ENCODE measurements around the gene TNFAIP8.

The TNFAIP8 gene

DNA sequence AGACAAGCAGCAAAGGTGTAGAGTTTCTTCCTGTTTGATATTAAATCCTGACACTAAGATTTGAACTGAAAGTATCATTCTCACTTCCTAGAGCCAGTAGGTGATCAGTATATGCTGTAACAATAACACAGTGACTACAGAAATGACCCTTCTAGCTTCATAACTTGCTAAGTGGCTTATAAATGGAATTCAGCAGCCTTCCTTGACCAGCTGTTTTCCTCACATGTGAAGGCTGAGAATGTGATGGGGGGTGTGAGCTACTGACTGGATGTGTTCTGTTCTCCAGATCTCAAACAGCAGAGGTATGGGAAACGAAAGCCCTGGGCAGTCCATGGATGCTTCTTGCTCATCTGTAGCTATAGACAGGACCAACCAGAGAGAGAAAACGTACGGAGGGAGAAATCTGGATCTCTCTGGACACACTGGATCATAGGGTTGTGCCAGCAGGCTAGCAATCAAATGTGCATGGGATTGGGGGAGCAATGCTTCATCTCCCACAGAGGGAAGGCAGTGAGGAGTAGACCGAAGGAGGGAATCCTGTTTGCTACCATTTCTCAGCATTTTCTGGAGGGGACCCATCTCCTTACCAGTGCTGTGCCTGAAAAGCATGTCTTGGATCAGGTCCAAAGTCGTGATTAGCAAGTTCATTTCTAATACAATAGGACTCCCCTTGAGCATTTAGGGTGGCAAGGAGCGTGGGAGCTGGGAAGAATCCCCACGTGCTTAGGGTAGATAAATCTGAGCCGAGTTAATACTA lies 39.4 kb downstream of the TNFAIP8 start:
- WGBS (ENCODE audit: extremely low coverage, insufficient coverage, insufficient read length) = no CpG with 5 or more reads among the region's 8 CpGs
- Histone ChIP-seq H3K79me1 (ENCODE audit: low read length) (no peaks in the 10 kb centered on the region), H3K4ac (ENCODE audit: low read depth, low read length) (no peak overlapping the region)

DNA sequence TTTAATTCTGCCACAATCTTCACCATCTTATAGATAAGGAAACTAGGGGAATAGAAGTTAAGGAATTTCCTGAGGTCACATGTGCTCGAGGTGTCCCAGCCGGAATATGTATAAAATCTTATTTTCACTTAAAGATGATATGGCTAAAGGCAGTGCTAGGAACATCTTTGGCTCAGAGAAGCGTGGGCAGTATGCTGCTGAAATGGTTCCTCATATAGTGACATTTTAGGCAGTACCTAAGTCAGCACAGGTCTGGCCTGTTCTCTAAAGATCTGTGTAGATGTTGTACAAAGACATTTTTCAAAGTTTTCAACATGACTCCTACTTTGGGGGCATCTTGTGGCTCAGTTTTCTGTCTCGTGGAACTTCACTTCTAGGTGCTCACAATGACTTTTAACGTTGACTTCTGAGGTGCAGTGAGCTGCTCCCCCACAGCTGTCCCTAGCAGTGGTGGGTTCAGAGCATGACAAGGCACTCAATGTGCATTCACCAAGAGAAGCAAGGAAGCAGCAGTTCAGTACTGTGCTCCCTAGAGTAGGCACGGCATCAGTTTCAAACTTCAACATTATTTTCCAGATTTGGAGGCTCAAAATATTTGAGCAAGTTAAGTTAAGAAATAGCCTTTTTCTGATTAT lies 40.3 kb downstream of the TNFAIP8 start:
- no CpG with 5 or more reads among the region's 6 CpGs for WGBS (ENCODE audit: extremely low coverage, insufficient coverage, insufficient read length)
- no peak overlapping the region for H2BK120ac ChIP-seq (ENCODE audit: insufficient read depth, low read length, poor library complexity)
- DNase-seq = no peak
- H2BK5ac ChIP-seq (ENCODE audit: low read depth, low read length, poor library complexity) = no peak overlapping the region
- no peak overlapping the region for H3K18ac ChIP-seq (ENCODE audit: low read length)
- no peak overlapping the region for H3K14ac ChIP-seq (ENCODE audit: low read length)
- H3K27me3 ChIP-seq (ENCODE audit: insufficient read depth, low read length) = no peaks in the 10 kb centered on the region
- H3K27ac ChIP-seq (ENCODE audit: low read depth, low read length) = no peak overlapping the region
- H4K8ac ChIP-seq (ENCODE audit: low read depth, low read length) = no peak overlapping the region
- H3K4me3 ChIP-seq (ENCODE audit: low read depth, low read length) = no peak overlapping the region
- no peaks in the 10 kb centered on the region for H3K9me3 ChIP-seq (ENCODE audit: insufficient read depth, low read depth, low read length)
- H2AK5ac ChIP-seq (ENCODE audit: low read length) = no peak overlapping the region
- H3K4me1 ChIP-seq (ENCODE audit: control insufficient read depth in 1 of 2, insufficient read depth in 2 of 2, low read length in 2 of 2) = peaks cover 0 to 2% of the 10 kb centered on the region in 2 experiments
- no peak overlapping the region for H2AFZ ChIP-seq (ENCODE audit: insufficient read depth, low read length, poor library complexity)
- no peak overlapping the region for H4K91ac ChIP-seq (ENCODE audit: low read depth, low read length)
- H3K4me2 ChIP-seq (ENCODE audit: low read length) = no peak overlapping the region
- H2BK12ac ChIP-seq (ENCODE audit: low read length) = no peak overlapping the region
- H4K12ac ChIP-seq (ENCODE audit: low read depth, low read length) = no peak overlapping the region
- H3K79me2 ChIP-seq (ENCODE audit: control insufficient read depth, insufficient read depth, low read length, poor library complexity) = no peaks in the 10 kb centered on the region
- no peaks in the 10 kb centered on the region for H3K79me1 ChIP-seq (ENCODE audit: low read length)
- no peak overlapping the region for H3K23ac ChIP-seq (ENCODE audit: low read length)
- no peak overlapping the region for H3K4ac ChIP-seq (ENCODE audit: low read depth, low read length)
- peaks cover 0 to 10% of the 10 kb centered on the region in 2 experiments for H3K36me3 ChIP-seq (ENCODE audit: control insufficient read depth in 1 of 2, insufficient read depth in 2 of 2, low read length in 2 of 2)
- H3K9ac ChIP-seq (ENCODE audit: low read length) = no peak overlapping the region

More for the DNA sequence above, 39.4 kb downstream of the TNFAIP8 start:
- H3K4me3 ChIP-seq (ENCODE audit: low read depth, low read length) = no peak overlapping the region
- no peak overlapping the region for H4K12ac ChIP-seq (ENCODE audit: low read depth, low read length)
- no peak overlapping the region for H4K8ac ChIP-seq (ENCODE audit: low read depth, low read length)
- H4K91ac ChIP-seq (ENCODE audit: low read depth, low read length) = no peak overlapping the region
- no peak overlapping the region for H2BK120ac ChIP-seq (ENCODE audit: insufficient read depth, low read length, poor library complexity)
- H3K18ac ChIP-seq (ENCODE audit: low read length) = no peak overlapping the region
- H3K9me3 ChIP-seq (ENCODE audit: insufficient read depth, low read depth, low read length) = no peaks in the 10 kb centered on the region
- H3K4me2 ChIP-seq (ENCODE audit: low read length) = no peak overlapping the region
- no peak overlapping the region for H2AFZ ChIP-seq (ENCODE audit: insufficient read depth, low read length, poor library complexity)
- no peaks in the 10 kb centered on the region for H3K27me3 ChIP-seq (ENCODE audit: insufficient read depth, low read length)
- no peaks in the 10 kb centered on the region for H3K79me2 ChIP-seq (ENCODE audit: control insufficient read depth, insufficient read depth, low read length, poor library complexity)
- H3K4me1 ChIP-seq (ENCODE audit: control insufficient read depth in 1 of 2, insufficient read depth in 2 of 2, low read length in 2 of 2) = peaks cover 0 to 1% of the 10 kb centered on the region in 2 experiments
- no peak overlapping the region for H3K23ac ChIP-seq (ENCODE audit: low read length)
- H3K27ac ChIP-seq (ENCODE audit: low read depth, low read length) = no peak overlapping the region
- H3K9ac ChIP-seq (ENCODE audit: low read length) = no peak overlapping the region
- H2BK5ac ChIP-seq (ENCODE audit: low read depth, low read length, poor library complexity) = no peak overlapping the region
- DNase-seq = no peak
- H2BK12ac ChIP-seq (ENCODE audit: low read length) = no peak overlapping the region
- H3K36me3 ChIP-seq (ENCODE audit: control insufficient read depth in 1 of 2, insufficient read depth in 2 of 2, low read length in 2 of 2) = peaks cover 0 to 10% of the 10 kb centered on the region in 2 experiments
- no peak overlapping the region for H2AK5ac ChIP-seq (ENCODE audit: low read length)
- H3K14ac ChIP-seq (ENCODE audit: low read length) = no peak overlapping the region

GRCh38 chr5:119397518-119398380 lies 41.9 kb downstream of the TNFAIP8 start:
- H3K4me2 ChIP-seq (ENCODE audit: low read length) = no peak overlapping the region
- H3K27me3 ChIP-seq (ENCODE audit: insufficient read depth, low read length) = no peaks in the 10 kb centered on the region
- no peak overlapping the region for H2AFZ ChIP-seq (ENCODE audit: insufficient read depth, low read length, poor library complexity)
- H3K36me3 ChIP-seq (ENCODE audit: control insufficient read depth in 1 of 2, insufficient read depth in 2 of 2, low read length in 2 of 2) = peaks cover 0 to 9% of the 10 kb centered on the region in 2 experiments
- H3K27ac ChIP-seq (ENCODE audit: low read depth, low read length) = no peak overlapping the region
- no peak overlapping the region for H3K18ac ChIP-seq (ENCODE audit: low read length)
- no peak overlapping the region for H3K14ac ChIP-seq (ENCODE audit: low read length)
- WGBS (ENCODE audit: extremely low coverage, insufficient coverage, insufficient read length) = no CpG with 5 or more reads among the region's 10 CpGs
- H3K4me3 ChIP-seq (ENCODE audit: low read depth, low read length) = no peak overlapping the region
- no peak overlapping the region for H3K23ac ChIP-seq (ENCODE audit: low read length)
- no peak overlapping the region for H2BK12ac ChIP-seq (ENCODE audit: low read length)
- peaks cover 0 to 5% of the 10 kb centered on the region in 2 experiments for H3K4me1 ChIP-seq (ENCODE audit: control insufficient read depth in 1 of 2, insufficient read depth in 2 of 2, low read length in 2 of 2)
- no peaks in the 10 kb centered on the region for H3K79me1 ChIP-seq (ENCODE audit: low read length)
- H4K12ac ChIP-seq (ENCODE audit: low read depth, low read length) = no peak overlapping the region
- no peak overlapping the region for H3K4ac ChIP-seq (ENCODE audit: low read depth, low read length)
- no peak overlapping the region for H3K9ac ChIP-seq (ENCODE audit: low read length)
- H3K9me3 ChIP-seq (ENCODE audit: insufficient read depth, low read depth, low read length) = no peaks in the 10 kb centered on the region
- H2BK120ac ChIP-seq (ENCODE audit: insufficient read depth, low read length, poor library complexity) = no peak overlapping the region
- no peak overlapping the region for H2AK5ac ChIP-seq (ENCODE audit: low read length)
- DNase-seq = peak in 1 of 2 donors; percentile 65
- H2BK5ac ChIP-seq (ENCODE audit: low read depth, low read length, poor library complexity) = no peak overlapping the region
- no peak overlapping the region for H4K91ac ChIP-seq (ENCODE audit: low read depth, low read length)
- no peaks in the 10 kb centered on the region for H3K79me2 ChIP-seq (ENCODE audit: control insufficient read depth, insufficient read depth, low read length, poor library complexity)
- H4K8ac ChIP-seq (ENCODE audit: low read depth, low read length) = no peak overlapping the region

DNA sequence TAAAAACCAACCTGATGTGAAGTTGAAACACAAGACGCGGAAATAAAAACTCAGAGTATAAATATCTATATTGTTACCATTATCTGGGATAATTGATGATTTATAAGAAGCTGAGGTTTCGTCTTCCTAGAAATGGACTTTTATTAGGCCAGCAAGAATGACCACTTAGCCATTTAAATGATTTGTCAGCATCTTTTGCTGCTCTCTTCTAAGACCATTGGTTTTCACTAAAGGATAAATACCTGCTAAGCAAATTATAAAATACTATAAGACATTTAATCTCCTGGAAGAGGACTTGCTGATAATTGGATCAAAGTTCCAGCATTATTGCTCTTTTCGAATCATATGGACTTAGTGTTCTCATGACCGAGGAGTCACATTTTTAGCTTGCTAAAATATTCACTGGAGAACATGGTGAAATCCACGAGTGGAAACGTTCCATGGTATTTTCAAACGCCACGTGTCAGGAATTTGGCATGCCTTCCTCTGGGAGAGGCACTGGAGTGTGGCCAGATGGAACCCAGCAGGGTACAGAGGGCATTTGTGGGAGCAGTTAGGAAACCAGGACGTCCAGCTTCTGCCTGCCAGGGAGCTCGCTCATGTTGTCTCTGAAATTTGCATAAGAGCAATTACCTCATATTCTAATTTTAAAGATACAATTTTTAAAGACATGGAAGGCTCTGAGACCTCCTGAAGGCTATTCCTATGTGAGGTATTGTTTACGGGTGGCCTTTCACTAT lies 43.1 kb downstream of the TNFAIP8 start:
- no CpG with 5 or more reads among the region's 12 CpGs for WGBS (ENCODE audit: extremely low coverage, insufficient coverage, insufficient read length)
- Histone ChIP-seq H3K27ac (ENCODE audit: low read depth, low read length) (no peak overlapping the region), H3K23ac (ENCODE audit: low read length) (no peak overlapping the region)

More for the DNA sequence above, 43.1 kb downstream of the TNFAIP8 start:
- no peak for DNase-seq
- no peak overlapping the region for H3K4me3 ChIP-seq (ENCODE audit: low read depth, low read length)
- no peak overlapping the region for H4K91ac ChIP-seq (ENCODE audit: low read depth, low read length)
- H3K4ac ChIP-seq (ENCODE audit: low read depth, low read length) = no peak overlapping the region
- H3K4me2 ChIP-seq (ENCODE audit: low read length) = no peak overlapping the region
- no peak overlapping the region for H2AFZ ChIP-seq (ENCODE audit: insufficient read depth, low read length, poor library complexity)
- H3K27me3 ChIP-seq (ENCODE audit: insufficient read depth, low read length) = no peaks in the 10 kb centered on the region
- H3K4me1 ChIP-seq (ENCODE audit: control insufficient read depth in 1 of 2, insufficient read depth in 2 of 2, low read length in 2 of 2) = peaks cover 0 to 5% of the 10 kb centered on the region in 2 experiments
- H3K79me1 ChIP-seq (ENCODE audit: low read length) = no peaks in the 10 kb centered on the region
- H3K9ac ChIP-seq (ENCODE audit: low read length) = no peak overlapping the region
- H3K9me3 ChIP-seq (ENCODE audit: insufficient read depth, low read depth, low read length) = no peaks in the 10 kb centered on the region
- H3K14ac ChIP-seq (ENCODE audit: low read length) = no peak overlapping the region
- H2AK5ac ChIP-seq (ENCODE audit: low read length) = no peak overlapping the region
- H3K79me2 ChIP-seq (ENCODE audit: control insufficient read depth, insufficient read depth, low read length, poor library complexity) = no peaks in the 10 kb centered on the region
- H4K12ac ChIP-seq (ENCODE audit: low read depth, low read length) = no peak overlapping the region
- H2BK120ac ChIP-seq (ENCODE audit: insufficient read depth, low read length, poor library complexity) = no peak overlapping the region
- no peak overlapping the region for H3K18ac ChIP-seq (ENCODE audit: low read length)
- no peak overlapping the region for H2BK5ac ChIP-seq (ENCODE audit: low read depth, low read length, poor library complexity)
- peaks cover 0 to 6% of the 10 kb centered on the region in 2 experiments for H3K36me3 ChIP-seq (ENCODE audit: control insufficient read depth in 1 of 2, insufficient read depth in 2 of 2, low read length in 2 of 2)
- no peak overlapping the region for H4K8ac ChIP-seq (ENCODE audit: low read depth, low read length)
- H2BK12ac ChIP-seq (ENCODE audit: low read length) = no peak overlapping the region
